ENCODE data around the gene SERINC5.

The SERINC5 gene

GRCh38 chr5:80082281-80082680, 173.6 kb downstream of the SERINC5 start:
- ATAC-seq, result no peak

DNA sequence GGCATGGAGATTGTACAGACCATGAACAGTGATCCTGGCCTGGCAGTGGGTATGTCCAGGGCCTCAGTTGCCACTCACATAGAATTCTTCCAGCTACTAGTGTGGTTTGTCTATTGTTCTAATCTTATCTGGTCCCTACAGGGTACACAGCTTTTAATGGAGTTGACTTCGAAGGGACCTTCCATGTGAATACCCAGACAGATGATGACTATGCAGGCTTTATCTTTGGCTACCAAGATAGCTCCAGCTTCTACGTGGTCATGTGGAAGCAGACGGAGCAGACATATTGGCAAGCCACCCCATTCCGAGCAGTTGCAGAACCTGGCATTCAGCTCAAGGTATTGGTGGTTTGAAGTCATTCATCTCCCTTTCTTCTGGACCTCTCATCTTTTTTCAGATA, 176.9 kb downstream of the SERINC5 start:
- no peak for ATAC-seq
- TF ChIP-seq, protein P1, sequence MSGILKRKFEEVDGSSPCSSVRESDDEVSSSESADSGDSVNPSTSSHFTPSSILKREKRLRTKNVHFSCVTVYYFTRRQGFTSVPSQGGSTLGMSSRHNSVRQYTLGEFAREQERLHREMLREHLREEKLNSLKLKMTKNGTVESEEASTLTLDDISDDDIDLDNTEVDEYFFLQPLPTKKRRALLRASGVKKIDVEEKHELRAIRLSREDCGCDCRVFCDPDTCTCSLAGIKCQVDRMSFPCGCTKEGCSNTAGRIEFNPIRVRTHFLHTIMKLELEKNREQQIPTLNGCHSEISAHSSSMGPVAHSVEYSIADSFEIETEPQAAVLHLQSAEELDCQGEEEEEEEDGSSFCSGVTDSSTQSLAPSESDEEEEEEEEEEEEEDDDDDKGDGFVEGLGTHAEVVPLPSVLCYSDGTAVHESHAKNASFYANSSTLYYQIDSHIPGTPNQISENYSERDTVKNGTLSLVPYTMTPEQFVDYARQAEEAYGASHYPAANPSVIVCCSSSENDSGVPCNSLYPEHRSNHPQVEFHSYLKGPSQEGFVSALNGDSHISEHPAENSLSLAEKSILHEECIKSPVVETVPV (CRISPR knock-in tag; IDR thresholded peaks at IDR 0.05), result no peak
- TF ChIP-seq RARB (CRISPR knock-in tag; IDR thresholded peaks at IDR 0.05) (no peak), BACH2 (CRISPR knock-in tag; IDR thresholded peaks at IDR 0.05; ENCODE audit: borderline replicate concordance) (no peak), ZFP3 (CRISPR knock-in tag; IDR thresholded peaks at IDR 0.05) (no peak), PPARA (CRISPR knock-in tag; IDR thresholded peaks at IDR 0.05; ENCODE audit: borderline replicate concordance) (no peak), GLIS3 (CRISPR knock-in tag; IDR thresholded peaks at IDR 0.05) (no peak), SNAI2 (CRISPR knock-in tag; IDR thresholded peaks at IDR 0.05) (no peak), ESRRG (CRISPR knock-in tag; IDR thresholded peaks at IDR 0.05) (no peak), CSDC2 (CRISPR knock-in tag; IDR thresholded peaks at IDR 0.05) (no peak), ZNF8 (CRISPR knock-in tag; IDR thresholded peaks at IDR 0.05) (no peak), OSR1 (CRISPR knock-in tag; IDR thresholded peaks at IDR 0.05) (no peak)
- TF ChIP-seq, protein P2, sequence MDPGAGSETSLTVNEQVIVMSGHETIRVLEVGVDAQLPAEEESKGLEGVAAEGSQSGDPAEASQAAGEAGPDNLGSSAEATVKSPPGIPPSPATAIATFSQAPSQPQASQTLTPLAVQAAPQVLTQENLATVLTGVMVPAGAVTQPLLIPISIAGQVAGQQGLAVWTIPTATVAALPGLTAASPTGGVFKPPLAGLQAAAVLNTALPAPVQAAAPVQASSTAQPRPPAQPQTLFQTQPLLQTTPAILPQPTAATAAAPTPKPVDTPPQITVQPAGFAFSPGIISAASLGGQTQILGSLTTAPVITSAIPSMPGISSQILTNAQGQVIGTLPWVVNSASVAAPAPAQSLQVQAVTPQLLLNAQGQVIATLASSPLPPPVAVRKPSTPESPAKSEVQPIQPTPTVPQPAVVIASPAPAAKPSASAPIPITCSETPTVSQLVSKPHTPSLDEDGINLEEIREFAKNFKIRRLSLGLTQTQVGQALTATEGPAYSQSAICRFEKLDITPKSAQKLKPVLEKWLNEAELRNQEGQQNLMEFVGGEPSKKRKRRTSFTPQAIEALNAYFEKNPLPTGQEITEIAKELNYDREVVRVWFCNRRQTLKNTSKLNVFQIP (CRISPR knock-in tag; IDR thresholded peaks at IDR 0.05; ENCODE audit: borderline replicate concordance, low read depth), result no peak
- TF ChIP-seq, protein P3, sequence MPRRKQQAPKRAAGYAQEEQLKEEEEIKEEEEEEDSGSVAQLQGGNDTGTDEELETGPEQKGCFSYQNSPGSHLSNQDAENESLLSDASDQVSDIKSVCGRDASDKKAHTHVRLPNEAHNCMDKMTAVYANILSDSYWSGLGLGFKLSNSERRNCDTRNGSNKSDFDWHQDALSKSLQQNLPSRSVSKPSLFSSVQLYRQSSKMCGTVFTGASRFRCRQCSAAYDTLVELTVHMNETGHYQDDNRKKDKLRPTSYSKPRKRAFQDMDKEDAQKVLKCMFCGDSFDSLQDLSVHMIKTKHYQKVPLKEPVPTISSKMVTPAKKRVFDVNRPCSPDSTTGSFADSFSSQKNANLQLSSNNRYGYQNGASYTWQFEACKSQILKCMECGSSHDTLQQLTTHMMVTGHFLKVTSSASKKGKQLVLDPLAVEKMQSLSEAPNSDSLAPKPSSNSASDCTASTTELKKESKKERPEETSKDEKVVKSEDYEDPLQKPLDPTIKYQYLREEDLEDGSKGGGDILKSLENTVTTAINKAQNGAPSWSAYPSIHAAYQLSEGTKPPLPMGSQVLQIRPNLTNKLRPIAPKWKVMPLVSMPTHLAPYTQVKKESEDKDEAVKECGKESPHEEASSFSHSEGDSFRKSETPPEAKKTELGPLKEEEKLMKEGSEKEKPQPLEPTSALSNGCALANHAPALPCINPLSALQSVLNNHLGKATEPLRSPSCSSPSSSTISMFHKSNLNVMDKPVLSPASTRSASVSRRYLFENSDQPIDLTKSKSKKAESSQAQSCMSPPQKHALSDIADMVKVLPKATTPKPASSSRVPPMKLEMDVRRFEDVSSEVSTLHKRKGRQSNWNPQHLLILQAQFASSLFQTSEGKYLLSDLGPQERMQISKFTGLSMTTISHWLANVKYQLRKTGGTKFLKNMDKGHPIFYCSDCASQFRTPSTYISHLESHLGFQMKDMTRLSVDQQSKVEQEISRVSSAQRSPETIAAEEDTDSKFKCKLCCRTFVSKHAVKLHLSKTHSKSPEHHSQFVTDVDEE (CRISPR knock-in tag; IDR thresholded peaks at IDR 0.05), result no peak

More at GRCh38 chr5:80082281-80082680, 173.6 kb downstream of the SERINC5 start:
- TF ChIP-seq, protein P1 (CRISPR knock-in tag; IDR thresholded peaks at IDR 0.05), result no peak
- TF ChIP-seq ESRRG (CRISPR knock-in tag; IDR thresholded peaks at IDR 0.05) (no peak), ZC3H10 (CRISPR knock-in tag; IDR thresholded peaks at IDR 0.05) (no peak), PATZ1 (CRISPR knock-in tag; IDR thresholded peaks at IDR 0.05; ENCODE audit: borderline replicate concordance) (no peak), OSR1 (CRISPR knock-in tag; IDR thresholded peaks at IDR 0.05) (no peak), ZNF70 (CRISPR knock-in tag; IDR thresholded peaks at IDR 0.05) (no peak), ZNF565 (CRISPR knock-in tag; conservative IDR thresholded peaks at IDR 0.05; ENCODE audit: low read depth) (no peak), ISL1 (CRISPR knock-in tag; IDR thresholded peaks at IDR 0.05) (no peak), TCF4 (CRISPR knock-in tag; IDR thresholded peaks at IDR 0.05; ENCODE audit: borderline replicate concordance) (no peak), BACH2 (CRISPR knock-in tag; IDR thresholded peaks at IDR 0.05; ENCODE audit: borderline replicate concordance) (no peak), RARB (CRISPR knock-in tag; IDR thresholded peaks at IDR 0.05) (no peak)
- TF ChIP-seq, protein P4, sequence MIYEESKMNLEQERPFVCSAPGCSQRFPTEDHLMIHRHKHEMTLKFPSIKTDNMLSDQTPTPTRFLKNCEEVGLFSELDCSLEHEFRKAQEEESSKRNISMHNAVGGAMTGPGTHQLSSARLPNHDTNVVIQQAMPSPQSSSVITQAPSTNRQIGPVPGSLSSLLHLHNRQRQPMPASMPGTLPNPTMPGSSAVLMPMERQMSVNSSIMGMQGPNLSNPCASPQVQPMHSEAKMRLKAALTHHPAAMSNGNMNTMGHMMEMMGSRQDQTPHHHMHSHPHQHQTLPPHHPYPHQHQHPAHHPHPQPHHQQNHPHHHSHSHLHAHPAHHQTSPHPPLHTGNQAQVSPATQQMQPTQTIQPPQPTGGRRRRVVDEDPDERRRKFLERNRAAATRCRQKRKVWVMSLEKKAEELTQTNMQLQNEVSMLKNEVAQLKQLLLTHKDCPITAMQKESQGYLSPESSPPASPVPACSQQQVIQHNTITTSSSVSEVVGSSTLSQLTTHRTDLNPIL (CRISPR knock-in tag; IDR thresholded peaks at IDR 0.05; ENCODE audit: low read depth), result no peak
- TF ChIP-seq, protein P3 (CRISPR knock-in tag; IDR thresholded peaks at IDR 0.05), result no peak
- TF ChIP-seq, protein P2 (CRISPR knock-in tag; IDR thresholded peaks at IDR 0.05; ENCODE audit: borderline replicate concordance, low read depth), result no peak

Measured in SK-N-SH treated with all-trans-retinoic acid at 6 μM for 48 hours (cell line).